GM21717 (cell line): ENCODE results near the gene PYGL.
"Not testable (repeated sequence)": the region's sequence is repeated elsewhere in the genome, so short reads cannot be mapped to it uniquely, and the experiment has no call there.

Experiments used
- ATAC-seq: cut with Tn5 transposase; IDR thresholded peaks from one replicate; pipeline ENCODE4 v1.9.1; 2021; ENCODE audit warnings: mild to moderate bottlenecking, moderate library complexity; ENCODE audit not compliant: unreplicated experiment

The PYGL gene

DNA sequence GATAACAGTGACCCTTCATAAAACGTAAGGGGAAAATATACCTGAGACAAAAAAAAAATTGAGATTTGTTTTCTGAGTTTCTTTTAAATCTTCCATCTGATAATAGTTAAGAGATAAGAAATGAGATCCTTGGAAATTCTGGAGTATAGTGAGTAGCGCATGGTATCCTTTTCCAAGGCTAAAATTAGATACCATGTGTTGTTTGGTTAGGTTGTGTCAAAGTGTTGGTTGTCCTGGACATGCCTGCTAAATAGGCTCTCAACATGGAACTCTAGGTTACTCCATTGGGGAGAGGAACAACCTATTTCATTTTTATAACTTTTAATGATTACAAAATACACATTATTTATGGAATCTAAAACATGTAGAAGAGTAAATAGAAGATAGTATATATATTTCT lies 14.8 kb downstream of the PYGL start:
- no peak for ATAC-seq

DNA sequence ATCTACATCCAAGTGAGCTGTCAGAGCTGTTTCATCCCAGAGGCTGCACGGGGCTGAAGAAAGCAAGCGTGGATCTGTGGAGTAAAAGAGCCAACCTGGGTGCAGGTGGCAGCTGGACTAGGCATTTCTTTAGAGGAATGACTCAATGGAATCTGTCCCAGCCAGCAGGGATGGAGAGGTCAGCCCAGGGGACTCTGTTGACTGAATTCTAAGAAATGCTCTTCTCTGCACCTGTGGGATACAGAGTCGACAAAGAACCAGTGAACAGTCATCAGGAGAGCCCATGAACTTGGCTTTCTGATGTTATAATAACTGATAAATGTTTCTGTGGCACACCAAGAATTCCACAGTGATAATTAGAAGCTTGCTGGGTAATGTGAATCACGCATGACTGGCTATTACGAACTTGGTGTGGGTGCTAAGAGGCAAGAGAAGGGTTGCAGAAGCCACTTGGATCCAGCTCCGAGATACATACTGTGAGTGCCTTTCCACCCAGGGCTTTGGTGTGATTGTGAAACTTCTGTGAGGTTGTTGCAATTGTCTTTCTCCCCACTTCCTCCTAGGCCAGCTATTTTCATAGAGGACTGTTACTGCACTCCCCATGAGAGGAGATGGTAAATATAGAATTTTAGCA lies 16.2 kb downstream of the PYGL start:
- no peak for ATAC-seq

DNA sequence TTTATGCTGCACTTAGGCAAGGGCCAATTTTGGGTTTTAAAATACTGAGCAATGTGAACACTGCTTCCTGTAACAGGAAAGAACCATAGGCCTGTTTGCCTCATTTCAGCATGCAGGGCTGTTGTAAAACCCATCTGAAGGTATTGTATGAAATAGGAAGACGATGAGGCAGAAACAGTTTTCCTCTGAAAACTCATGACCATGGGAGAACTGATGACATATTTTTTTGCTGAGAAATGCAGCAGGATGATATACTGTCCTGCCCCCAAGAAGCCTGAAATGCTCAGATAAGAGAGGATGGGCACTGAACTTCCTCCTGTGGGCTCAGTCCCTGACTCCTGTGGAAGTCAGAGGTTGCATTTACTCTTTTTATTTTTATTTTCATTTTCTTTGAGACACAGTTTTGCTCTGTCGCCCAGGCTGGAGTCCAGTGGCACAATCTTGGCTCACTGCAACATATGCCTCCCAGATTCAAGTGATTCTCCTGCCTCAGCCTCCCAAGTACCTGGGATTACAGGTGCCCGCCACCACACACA lies 17.4 kb downstream of the PYGL start:
- no peak for ATAC-seq

DNA sequence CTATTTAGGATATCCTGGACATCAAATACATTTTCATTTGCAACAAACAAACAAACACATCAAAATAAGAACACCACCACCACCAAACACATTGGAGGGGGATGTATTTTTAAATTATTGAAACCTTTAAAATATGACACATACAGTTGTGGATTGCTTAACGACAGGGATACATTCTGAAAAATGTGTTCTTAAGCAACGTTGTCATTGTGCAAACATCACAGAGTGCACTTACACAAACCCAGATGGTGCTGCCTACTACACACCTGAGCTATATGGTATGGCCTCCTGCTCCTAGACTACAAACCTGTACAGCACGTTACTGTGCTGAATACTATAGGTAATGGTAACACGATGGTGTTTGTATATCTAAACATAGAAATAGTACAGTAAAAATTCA lies 19.4 kb downstream of the PYGL start:
- ATAC-seq: no peak

DNA sequence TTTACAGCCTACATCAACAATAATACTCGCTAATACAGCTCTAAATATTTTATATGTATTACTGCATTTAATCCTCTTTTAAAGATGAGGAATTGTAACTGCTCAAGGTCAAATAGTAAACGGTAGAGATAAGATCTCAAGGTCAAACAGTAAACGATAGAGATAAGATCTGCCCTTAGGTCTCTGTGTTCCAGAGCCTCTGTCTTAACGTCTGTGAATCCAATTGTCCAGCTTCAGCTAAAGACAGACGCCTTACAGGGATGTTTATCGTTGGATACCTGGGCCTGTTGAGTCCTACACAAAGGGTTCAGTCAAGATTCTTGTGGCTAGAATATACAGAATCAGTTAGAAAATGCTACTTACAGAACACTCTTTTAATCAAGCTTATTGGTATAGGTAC lies 20.0 kb downstream of the PYGL start:
- no peak for ATAC-seq

DNA sequence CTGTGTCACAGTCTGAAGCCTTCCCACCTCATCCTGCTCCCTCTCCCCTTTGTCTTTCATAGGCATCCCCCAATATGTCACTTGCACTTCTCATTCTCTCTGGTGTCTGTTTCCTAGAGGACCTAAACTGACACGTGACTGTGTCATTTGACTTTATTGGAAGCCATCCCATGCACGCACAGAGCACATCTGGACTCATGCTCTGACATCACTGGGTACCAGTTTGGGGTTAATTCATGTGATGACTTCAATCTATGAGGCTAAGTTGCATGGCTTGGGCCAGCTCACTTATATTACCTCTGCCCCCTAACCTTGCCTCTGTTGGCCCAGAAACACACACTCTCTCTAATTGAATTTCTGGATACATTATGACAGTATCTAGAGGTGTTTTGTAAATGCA lies 21.5 kb downstream of the PYGL start:
- ATAC-seq: no peak

DNA sequence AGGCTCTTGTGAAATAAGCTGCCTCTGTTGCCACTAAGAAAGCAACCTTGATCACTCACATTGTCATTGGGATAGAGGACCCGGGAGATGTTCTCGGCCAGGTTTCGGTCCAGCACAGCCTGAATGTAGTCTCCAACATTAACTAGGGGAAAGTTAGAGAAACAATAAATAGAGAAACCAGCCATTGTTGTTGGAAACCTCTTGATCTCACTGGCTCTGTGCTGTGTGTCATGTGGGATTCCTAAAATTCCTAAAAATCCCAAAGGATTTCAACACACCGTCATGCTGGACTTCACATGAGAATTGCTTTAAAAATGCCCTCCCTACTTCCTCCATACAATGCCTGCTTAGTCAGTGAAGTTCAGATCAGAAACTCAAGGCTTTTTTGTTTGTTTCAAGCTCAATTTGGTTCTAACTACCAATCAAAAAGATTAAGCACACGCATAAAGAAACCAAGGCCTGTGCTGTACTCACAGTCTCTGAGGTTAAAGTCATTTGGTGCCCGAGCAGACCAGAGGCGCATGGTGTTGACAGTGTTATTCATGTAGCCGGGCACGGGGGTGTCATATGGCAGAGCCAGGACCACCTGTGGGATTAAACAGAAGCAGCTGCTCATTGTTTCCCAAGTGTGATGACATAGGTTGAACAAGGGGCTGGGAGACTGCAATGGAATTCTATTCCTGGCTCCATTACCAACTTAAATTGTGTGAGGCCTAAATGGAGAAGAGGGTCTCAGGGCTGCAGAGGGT lies 23.6 kb downstream of the PYGL start:
- no peak for ATAC-seq

DNA sequence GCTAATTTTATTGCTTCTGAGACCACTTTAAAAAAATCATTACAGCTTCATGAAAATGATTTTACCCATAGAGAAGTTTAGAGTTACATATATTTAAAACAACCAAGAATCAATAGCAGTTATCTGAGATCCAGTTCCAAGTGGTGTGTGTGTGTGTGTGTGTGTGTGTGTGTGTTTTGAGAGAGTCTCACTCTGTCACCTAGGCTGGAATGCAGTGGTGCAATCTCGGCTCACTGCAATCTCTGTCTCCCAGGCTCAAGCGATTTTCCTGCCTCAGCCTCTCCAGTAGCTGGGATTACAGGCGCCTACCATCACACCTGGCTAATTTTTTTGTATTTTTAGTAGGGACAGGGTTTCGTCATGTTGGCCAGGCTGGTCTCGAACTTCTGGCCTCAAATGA lies 24.8 kb downstream of the PYGL start:
- not testable (repeated sequence) for ATAC-seq

DNA sequence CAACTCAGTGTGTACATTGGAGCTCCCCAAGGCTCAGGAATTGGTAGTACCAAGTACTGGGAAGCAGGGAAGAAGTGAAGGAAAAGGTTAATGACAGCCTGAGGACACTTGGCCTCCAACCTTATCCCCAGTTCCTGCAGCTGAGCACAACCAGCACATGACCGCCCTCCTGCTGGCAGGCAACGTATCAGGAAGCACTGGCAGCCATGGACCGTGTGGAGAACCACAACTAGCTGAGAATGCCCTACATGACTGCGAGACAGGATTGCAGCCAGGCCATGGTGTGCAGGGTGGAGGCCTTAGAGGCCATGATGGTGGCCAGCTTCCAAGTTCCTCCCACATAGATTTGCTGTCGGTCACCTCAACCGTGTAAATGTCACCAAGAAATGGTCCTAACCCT lies 26.8 kb downstream of the PYGL start:
- no peak for ATAC-seq

DNA sequence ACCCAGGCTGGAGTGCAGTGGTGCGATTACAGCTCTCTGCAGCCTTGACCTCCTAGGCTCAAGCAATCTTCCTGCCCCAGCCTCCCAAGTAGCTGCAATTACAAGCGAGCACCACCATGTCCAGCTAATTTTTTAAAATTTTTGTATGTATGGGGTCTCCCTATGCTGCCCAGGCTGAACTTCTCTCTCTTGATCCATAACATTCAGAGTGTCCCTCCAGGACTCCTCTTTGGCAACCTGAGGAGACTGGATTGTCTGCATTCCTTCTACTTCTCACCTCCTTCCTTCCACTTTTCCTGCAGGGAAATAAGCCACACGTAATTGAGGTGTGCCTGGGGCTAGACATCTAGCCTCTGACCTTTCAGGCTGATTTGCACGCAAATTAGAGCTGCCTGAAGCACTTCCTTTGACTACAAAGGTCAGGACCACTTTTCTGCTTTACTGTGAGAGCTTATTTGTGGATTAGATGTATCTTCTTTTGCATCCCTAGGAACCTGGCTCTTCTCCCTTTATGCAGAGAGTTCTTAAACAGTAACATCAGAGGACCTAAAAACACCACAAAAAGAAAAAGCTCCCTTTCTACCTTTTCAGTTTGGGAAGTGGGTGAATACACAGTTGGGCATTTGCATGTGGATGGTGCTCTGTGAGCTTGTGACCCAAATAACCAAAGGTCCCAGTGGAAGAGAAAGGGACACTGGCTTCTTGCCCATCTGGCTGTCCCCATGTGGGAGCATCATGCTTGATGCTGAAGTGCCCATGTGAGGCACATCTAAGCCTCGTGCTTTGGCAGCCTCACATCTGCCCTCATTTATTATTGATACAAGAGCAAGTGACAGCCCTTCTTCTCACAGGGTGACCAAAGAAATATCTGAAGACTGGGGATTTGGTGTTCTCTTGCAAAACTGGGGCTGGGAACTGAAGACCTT lies 33.5 kb downstream of the PYGL start:
- ATAC-seq: no peak

DNA sequence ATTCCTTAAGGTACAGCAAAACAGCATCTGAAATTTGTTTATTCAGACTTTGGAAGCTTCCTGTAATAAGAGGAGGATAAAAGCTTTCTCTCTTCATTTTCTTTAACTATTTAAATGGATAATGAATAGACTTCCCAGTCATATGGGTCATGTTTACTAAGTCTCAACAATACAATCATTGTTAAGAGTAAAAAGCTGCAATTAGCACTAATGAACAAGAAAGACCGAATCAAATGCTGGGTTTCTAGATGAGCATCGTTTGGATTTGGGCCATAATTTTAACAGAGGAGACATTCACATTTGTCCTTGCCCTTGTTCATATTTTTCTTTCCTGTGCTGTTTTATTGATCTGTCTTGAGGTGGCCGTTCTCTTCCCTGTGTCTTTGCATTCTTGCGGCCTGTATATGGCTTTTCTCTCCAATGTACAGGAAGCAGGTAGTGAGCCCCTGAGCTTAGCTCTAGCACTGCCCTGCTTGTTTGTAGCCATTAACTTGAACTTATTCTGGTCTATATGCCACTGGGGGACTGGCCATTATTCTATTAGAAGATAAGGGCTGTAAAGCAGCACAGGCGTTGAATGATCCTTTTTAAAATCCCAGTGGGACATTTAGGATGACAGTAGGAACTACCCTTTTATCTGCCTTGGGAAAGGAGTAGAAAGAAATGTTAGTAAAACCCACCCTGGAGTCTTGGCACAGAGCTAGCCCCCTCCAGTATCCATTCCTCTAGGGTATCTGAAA lies 37.8 kb downstream of the PYGL start:
- ATAC-seq: no peak

DNA sequence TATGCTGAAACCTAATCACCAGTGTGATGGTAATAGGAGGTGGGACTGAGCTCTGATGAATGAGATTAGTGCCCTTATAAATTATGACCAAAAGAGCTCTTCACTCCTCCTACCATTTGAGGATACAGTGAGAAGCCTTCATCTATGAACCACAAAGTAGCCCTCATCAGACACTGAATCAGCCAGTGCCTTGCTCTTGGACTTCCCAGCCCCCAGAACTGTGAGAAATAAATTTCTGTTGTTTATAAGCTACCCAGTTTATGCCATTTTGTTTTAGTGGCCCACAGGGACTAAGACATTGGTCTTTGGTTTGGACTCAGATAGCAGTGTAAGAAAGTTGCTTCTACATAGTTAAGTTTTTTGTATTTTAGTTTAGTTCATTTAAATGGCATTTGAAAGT lies 39.6 kb downstream of the PYGL start:
- ATAC-seq: no peak

DNA sequence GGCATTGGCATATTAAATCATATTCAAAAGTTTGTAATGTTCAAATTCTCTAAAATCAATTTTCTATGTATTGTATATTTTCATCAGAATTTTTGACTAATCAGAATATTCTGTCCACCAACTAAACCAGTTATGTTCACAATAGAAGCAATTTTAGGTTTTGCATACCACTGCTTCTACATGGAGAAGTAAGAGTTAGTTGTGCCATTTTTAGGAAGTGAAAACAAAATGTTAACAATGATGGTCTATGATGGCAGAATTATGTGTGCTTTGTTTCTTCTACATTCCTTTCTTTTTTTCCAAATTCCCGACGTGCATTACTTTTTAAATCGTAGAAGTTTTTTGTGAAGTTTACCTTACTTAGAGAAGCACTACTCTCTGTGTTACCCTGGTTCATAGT lies 42.9 kb downstream of the PYGL start:
- no peak for ATAC-seq

DNA sequence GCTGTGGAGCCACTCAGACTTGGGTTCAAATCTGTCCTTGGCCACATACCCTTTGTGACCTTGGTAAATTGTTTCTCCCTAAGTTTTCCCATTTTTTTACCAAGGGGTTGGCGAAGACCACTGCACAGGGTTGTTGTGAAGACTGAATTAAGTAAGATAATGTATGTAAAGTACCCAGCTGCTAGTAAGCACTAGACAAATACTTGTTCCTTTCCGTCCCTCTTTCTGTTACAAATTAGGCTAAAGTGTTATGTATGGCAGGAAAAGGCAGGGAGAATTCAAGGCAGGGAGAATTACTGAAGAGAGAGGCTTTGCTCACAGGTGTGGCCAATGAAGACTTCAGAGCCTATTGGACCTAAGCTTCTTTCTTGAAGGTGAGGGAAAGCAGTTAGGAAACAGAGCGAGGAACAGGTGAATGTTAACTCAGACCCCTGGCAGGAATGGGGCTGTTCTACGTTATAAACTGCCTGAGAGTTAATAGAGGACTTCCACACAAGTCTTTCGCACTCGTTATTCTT lies 46.6 kb downstream of the PYGL start:
- no peak for ATAC-seq

DNA sequence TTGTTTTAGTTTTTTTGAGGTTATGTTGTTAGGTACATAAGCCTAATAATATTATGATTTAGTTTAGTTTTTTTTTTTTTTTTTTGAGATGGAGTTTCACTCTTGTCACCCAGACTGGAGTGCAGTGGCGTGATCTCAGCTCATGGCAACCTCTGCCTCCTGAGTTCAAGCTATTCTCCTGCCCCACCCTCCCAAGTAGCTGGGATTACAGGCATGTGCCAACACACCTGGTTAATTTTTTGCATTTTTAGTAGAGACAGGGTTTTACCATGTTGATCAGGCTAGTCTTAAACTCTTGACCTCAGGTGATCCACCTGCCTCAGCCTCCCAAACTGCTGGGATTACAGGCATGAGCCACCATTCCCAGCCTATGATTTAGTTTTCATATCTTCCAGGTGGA lies 47.3 kb downstream of the PYGL start:
- not testable (repeated sequence) for ATAC-seq

DNA sequence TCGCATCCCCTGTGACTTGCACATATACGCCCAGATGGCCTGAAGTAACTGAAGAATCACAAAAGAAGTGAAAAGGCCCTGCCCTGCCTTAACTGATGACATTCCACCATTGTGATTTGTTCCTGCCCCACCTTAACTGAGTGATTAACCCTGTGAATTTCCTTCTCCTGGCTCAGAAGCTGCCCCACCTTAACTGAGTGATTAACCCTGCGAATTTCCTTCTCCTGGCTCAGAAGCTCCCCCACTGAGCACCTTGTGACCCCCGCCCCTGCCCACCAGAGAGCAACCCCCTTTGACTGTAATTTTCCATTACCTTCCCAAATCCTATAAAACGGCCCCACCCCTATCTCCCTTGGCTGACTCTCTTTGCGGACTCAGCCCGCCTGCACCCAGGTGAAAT lies 47.9 kb downstream of the PYGL start:
- ATAC-seq: not testable (repeated sequence)

DNA sequence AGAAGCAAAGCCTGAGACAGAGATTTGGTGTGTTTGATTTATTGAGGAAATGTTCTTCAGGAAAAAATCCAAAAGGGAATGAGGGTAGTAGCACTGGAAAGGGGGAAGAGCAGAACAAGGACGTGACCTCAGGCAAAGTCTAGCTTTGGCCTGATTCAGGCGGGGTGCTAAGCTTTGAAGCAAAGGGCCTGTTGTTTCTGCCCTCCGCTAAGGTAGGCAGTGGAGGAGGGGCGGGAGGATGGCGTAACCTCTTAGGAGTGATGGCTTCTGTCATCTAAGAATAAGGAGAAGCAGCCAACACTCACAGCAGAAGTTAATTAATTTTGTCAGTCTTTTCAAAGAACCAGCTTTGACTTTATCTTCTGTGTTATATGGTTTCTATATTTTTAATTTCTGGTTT lies 52.0 kb downstream of the PYGL start:
- ATAC-seq: no peak

DNA sequence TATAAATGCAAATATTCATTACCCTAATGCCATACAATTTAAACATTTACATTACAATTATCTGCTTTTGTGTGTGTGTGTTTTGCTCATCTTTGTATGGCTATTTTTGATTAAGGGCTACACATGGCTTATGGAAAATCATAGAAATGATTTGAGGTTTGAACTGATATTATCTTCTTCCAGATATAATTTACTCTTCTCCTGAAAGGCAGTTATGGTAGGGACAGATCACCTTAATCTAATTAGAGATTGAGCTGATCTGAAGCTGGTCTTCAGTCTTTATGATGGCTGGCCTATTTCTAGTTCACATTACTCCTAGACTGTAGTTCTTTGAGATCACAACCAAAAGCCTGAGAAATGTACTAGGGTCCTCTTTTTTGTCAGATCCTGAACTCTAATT lies 56.8 kb downstream of the PYGL start:
- no peak for ATAC-seq

DNA sequence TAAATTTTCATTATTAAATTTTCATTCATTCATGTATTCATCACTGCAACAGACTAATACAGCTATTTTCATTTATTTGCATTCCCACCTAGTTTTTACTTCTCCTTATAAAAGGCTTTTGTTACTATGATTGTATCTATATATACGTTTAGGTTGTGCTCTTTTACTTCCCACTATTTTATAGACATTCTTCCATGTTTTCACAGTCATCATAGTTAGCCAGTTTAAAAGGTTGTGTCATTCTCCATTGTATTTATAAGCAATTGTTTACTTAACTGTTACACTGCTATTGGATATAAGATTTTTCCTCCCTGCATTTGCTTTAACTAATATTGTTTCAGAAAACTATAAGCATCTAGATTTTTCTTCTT lies 60.5 kb downstream of the PYGL start:
- no peak for ATAC-seq

DNA sequence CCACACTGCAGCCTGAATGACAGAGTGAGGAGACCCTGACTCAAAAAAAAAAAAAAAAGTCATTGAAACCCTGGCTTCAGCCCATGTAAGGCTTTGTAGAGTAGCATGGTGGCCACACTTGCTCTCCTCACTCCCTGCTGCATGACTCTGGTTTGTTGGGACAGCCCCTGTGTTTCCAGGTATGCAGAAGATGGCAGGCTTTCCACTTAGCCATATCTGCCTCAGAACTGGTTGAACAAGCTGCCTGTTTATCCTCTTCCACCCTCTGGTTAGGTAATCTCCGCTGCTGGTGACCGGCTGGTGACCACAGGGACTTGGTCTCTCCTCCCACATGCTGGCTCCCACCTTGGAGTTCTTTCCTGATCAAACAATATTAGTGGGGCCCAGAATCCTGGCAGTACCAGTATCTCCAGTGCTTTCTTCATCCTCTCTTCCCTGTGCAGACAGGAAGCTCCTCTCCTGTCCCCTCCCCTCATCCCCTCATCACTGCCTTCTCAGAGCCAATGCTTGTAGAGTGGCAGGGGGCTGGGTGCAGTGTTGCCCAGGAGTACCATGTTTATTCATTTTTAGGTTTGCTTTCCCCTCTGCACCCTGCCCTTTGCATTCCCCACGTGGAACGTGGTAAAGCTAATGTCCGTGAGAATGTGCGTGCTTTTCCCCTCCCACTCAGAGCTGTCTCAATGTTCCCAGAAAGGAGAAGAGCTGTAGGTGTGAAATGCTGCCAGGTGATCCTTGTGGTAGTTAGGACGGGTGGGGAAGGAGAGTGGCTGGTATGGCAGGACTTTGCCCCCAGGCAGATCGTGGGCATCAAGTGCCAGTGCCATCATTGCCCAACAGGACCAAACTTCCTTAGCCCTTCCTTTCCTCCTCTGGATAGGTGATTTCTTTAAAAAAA lies 61.1 kb downstream of the PYGL start:
- no peak for ATAC-seq
